NCI-H2107 (cell line): ENCODE measurements around the gene CCDC73.

Source experiments
- DNase-seq: peaks from one replicate; lab custom pipeline; 2025; lab: John Stamatoyannopoulos, UW

The CCDC73 gene

DNA sequence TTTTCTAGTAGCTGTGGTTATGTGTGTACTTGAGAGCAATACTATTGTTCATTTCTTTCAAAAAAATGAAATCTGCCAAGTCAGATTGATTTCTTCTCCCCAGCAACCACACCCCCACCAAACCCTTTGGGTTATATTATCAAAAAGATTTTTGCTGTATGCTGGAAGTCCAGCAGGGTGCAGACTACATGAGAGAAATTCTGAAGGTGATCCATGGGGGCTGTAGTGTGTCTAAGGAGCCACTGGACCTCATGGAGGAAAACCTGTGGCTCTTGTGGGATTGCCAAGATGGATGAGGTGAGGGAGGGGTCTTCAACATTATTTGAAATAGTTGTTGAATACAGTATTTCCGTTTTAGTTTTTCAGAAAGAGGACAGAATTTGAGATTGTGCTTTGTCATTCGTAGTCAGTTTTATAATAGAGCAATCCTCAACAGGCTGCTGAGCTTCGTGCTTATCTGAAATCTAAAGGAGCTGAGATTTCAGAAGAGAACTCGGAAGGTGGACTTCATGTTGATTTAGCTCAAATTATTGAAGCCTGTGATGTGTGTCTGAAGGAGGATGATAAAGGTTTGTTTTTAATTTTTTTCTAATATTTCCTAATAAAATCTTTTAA is 207.8 kb downstream of the CCDC73 start:
- DNase-seq = no peak

DNA sequence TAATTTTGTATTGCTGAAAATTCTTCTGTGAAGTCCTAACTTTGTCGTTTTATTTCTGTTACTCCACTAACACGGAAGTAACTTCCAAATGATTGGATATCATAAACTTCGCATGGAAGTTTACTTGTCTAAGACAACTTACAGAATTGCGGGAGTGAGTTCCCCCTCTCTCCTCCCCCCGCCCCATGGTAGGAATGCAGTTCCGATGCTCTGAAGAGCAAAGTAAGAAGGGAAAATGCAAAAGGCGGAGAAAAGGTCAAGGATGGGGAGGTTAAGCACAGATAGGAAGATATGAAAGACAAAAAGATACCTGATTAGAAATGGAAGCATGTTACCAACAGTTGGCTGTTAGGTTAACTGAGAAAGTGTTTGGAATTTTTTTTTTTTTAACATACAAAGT is 209.5 kb downstream of the CCDC73 start:
- no peak for DNase-seq

GRCh38 chr11:32583459-32584271 is 210.8 kb downstream of the CCDC73 start, which contains the start of gene EIF3M:
EIF3M (plus strand) TSS chr11:32583831; CDS start chr11:32583888, 57 bp downstream.
- DNase-seq = peak; percentile 89

- DNase-seq = no peak
Measured at GRCh38 chr11:32581556-32581955, 212.9 kb downstream of the CCDC73 start.

- DNase-seq = no peak
Measured at GRCh38 chr11:32580967-32581366, 213.5 kb downstream of the CCDC73 start.

DNA sequence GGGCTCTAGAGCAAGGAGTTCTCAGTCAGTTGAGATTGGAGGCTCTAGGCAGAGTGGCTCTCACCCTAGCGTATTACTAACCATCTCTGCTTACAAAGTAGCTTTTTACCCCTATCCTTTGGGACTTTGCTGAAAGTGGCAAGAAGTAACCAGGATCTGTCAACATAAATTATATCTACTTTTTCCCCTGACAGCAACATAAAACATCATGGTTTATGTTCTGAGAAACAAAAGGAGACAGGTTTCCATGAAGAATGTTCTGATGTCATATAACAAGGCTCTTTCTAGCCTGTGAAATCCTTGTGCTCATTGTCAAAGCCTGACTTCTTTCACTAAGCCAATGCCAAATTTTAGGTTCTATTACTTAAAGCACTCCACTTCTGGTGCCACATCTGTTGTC is 218.0 kb downstream of the CCDC73 start:
- DNase-seq = no peak

DNA sequence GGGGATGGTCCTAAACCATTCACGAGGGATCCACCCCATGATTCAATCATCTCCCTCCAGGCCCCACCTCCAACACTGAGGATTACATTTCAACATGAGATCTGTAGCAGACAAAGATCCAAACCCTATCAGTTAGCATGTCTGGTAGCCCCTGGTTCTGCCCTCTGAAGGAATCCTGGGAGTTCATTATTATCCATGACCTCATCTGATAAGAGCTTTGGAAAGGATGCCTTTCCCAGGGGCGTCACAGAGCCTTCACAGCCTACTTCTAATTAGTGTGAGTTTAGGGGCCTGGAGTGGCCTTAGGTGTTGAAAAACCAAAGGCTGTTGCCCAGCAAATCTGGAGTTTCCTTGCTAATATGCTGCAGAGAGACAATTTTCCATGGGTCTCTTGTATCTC is 219.4 kb downstream of the CCDC73 start:
- DNase-seq = no peak

DNA sequence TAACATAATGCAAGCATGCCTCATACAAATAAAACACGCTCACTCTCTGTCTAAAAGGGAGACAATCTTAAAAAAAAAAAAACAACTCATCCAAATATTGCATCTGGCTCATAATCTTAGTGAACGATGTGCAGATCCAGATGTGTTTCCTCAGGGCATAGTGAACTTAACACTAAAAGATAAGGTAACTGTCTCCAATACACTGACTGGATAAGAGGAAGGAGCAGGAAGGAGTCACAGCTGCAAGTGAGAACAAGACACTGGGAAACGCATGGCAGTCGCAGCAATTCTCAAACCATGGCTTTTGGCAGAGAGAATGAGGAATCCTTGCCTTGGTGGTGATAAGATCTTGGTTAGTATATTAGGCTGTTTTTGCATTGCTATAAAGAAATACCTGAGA is 220.0 kb downstream of the CCDC73 start:
- DNase-seq = no peak

DNA sequence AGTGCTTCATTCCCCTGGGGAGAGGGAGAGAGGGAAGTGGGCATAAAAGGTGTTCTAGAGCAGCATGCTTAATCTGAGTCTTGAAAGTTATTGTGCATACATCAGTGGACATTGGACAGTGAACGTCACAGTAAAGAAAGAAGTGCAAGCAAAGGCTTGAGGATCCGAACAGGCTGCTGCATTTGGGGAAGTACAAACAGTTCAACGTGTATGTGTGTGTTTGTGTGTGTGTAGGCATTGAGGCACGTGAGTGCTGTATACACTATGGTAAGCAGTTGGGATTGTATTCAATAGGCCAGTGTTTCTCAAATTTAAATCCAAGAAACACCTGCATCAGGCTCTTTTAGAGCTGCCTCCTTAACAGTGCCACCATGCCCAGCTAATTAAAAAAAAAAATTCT is 221.2 kb downstream of the CCDC73 start:
- no peak for DNase-seq

DNA sequence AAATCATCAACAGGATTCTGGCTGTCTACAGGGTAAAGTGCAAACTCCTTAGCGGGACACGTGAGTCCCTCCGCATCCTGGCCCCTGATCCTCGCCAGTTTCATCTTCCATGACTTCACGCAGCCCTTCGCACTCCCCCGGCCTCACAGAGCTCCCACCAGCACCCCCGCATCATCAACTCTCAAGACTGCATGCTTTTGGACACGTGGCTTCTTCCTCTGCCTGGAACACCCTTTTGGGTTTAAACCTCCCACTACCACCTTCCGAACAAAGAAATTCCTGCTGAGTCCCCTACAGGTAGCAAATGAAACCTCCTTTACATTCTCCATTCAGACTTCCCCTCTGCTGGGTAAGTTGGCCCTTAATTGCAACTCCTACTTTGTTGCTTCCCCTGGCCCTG is 223.4 kb downstream of the CCDC73 start:
- no peak for DNase-seq

DNA sequence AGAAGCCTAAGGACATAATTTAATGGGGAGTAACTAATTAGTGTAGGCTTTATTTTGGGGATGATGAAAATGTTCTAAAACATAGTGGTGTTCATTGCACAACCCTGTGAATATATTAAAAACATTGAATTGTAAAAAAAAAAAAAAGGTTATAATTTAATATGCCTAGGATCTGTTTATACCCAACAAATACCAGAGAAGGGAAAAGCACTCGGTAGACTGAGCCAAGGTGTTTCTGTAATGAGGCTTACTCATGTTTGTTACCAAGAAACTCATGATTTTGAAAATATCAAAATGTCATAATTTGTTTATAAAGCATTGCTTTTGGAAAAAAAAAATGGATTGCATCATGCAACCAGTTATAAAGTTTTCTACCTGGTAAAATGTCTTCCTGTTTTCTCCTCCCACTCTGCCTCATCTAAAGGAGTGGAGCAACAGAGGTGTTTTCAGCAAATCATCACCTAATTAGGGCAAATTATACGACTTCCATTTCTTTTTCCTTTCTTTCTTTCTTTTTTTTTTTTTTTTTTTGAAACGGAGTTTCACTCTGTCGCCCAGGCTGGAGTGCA is 225.1 kb downstream of the CCDC73 start:
- DNase-seq = no peak

- no peak for DNase-seq
Measured at GRCh38 chr11:32567154-32567553, 227.3 kb downstream of the CCDC73 start.

DNA sequence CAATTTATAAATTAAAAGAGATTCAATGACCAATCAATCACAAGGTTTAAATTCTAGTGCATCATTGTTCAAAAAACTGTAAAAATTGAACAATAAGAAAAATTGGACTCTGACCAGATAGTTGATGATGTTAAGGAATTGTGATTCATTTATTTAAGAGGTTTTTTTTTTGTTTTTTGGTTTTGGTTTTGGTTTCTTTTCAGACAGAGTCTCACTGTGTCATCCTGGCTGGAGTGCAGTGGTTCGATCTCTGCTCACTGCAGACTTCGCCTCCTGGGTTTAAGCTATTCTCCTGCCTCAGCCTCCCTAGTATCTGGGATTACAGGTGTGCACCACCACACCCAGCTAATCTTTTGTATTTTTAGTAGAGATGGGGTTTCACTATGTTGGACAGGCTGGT is 227.9 kb downstream of the CCDC73 start:
- DNase-seq = no peak

DNA sequence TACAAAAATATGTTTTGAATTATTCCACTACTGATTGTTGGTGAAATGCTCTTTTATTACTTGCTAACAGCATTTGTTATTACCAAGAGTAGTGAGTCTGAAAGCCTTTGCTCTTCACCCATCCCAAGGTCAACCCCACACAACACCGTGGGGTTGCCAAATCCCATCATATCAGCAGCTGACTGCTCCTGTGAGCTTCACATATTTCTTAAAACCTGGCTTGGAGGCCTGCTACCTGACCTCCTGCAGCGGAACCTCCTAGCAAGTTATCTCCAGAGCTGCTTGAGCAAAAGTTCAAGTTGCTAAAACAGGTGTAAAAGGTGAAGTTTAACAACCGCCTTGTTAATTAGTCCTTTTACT is 230.9 kb downstream of the CCDC73 start:
- DNase-seq = no peak

GRCh38 chr11:32562839-32563599 is 231.4 kb downstream of the CCDC73 start:
- no peak for DNase-seq

DNA sequence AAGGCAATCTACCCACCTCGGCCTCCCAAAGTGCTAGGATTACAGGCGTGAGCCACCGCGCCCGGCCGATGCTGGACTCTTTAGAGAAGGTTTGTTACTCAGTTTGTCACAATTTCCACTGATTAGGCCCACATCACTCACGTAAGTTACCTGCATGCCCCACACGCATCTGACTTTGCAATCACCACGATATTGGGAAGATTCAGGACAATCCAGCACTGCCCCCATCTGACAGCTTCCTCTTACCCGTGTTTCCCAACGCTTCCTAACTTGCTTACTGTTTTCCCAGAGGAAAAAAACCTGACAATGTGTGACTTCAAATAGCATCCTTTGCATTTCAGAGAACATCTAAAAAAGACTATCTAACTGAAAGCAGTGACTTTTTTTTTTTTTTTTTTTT is 232.6 kb downstream of the CCDC73 start:
- no peak for DNase-seq

GRCh38 chr11:32555895-32556294 is 238.6 kb downstream of the CCDC73 start:
- no peak for DNase-seq

GRCh38 chr11:32555091-32555490 is 239.4 kb downstream of the CCDC73 start:
- no peak for DNase-seq
